Left cardiac atrium (tissue), 4 donors: ENCODE data around the gene CXorf38. TPM values are rescaled to one million over a fixed set of nuclear protein-coding genes. Genes with fewer than 3 reads are reported as not detected.

Source experiments
- ATAC-seq, 2 donors: fragments of 200-7000 bp; cut with Tn5 transposase; one replicate each; pipeline ENCODE4 v1.9.1; 2020; ENCODE audit warnings: mild to moderate bottlenecking in 2 of 2, moderate library complexity in 2 of 2
- DNase-seq: peaks from one replicate; pipeline ENCODE4 v3.0.0-alpha.2; 2020
- intact Hi-C, 2 donors: fragments of 100-400 bp; cut with DNase I; formaldehyde crosslinking; loops; one replicate each; pipeline versions ENCODE4 v1.14.1 to v1.15.1; 2022 to 2023
- long read RNA-seq: library from polyadenylated mRNA; unstranded; transcript quantifications from one replicate; pipeline ENCODE4 v2.0.0, GENCODE V29; 2021
- total RNA-seq, 2 donors: library from RNA; stranded (reverse); fragmentation: NEBNext Ultra II Directional; extraction: Animal tissue kit (Norgen Biotek cat#: 25700); gene quantifications; one replicate each; pipeline ENCODE4 v1.2.1, GENCODE V29; 2021
- donor health status: DM: no; HTN: yes; CAD: no.
- donor health status: DM: no; HTN: yes; CAD: no; lungs with severe emphysema.
- donor health status: DM: yes; HTN: yes; CAD: no.
- donor health status: Dilated cardiomyopathy.

CXorf38 gene, protein sequence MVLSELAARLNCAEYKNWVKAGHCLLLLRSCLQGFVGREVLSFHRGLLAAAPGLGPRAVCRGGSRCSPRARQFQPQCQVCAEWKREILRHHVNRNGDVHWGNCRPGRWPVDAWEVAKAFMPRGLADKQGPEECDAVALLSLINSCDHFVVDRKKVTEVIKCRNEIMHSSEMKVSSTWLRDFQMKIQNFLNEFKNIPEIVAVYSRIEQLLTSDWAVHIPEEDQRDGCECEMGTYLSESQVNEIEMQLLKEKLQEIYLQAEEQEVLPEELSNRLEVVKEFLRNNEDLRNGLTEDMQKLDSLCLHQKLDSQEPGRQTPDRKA
- total RNA-seq: 1 to 10 TPM; 6.7 to 8.2 TPM
- long read RNA-seq, transcript CXorf38-201 (7 exons, 2,118 nt): major isoform, 10 of 14 reads
- long read RNA-seq, partial matches to known transcripts: 1 of 14 reads
- long read RNA-seq, other reads (novel, unspliced or antisense): 3 of 14 reads

DNA sequence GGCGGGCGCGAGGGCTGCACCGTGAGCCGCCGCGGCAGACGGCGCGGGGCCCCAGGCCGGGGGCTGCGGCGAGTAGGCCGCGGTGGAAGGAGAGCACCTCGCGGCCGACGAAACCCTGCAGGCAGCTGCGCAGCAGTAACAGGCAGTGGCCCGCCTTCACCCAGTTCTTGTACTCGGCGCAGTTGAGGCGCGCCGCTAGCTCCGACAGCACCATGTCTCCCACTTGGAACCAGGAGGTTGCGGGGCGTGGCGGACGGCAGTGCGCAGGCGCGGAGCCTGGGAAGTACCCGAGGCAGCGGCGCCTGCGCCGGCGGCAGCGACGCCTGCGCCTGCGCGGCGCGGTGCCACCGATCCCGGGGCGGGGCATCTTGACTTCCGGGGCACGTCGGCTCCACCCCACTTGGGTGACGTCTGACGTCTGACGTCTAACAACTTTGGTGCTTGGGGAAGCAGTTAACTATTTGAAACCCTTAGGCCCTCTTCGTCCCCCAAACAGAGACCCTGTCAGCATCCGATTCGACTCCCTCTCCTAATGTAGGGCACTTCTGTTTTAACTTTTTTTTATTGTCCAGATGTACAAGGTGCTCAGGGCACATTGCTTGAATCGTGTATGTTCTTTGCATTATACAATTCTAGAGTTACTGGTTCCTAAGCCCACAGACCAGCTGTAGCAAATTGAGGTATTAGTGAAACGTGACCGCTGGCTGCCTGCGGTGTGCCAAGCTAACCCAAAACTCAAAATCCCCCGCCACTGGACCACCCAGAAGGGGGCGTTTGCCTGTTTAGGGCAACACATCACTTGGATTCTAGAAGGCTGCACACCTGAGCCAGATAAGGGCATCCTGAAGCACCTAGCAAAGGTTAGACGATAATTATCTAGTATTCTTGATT, at the start of gene CXorf38:
Gene CXorf38 (minus strand): TSS at position 255 of the 891 bp plus-strand sequence. CDS start 41 bp downstream, at position 214.
- intact Hi-C loops: loop anchor here in 1 of 2 donors (5.0 kb wide), 1 partner anchor 465 kb away; no protein-coding TSS in a partner anchor

DNA sequence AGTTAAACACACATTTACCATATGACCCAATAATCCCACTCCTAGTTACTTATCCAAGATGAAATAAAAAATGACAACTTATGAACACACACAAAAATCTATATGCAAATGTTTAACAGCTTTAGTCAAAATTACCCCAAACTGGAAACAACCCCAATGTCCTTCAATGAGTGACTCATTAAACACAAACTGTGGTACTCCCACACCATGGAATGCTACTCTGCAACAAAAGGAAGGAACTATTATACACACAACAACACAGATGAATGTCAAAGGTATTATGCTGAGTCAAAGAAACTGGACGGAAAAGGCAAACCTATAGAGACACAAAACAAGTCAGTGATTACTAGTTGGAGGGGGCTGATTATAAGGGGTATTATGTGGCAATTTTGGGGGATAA, 47.4 kb upstream of the CXorf38 start:
- ATAC-seq: no peak
- intact Hi-C loops: no loop called here
- no peak for DNase-seq

More for the DNA sequence above, at the start of gene CXorf38:
- DNase-seq (peak; percentile 95), ATAC-seq (peak; percentile 91 to 92)

DNA sequence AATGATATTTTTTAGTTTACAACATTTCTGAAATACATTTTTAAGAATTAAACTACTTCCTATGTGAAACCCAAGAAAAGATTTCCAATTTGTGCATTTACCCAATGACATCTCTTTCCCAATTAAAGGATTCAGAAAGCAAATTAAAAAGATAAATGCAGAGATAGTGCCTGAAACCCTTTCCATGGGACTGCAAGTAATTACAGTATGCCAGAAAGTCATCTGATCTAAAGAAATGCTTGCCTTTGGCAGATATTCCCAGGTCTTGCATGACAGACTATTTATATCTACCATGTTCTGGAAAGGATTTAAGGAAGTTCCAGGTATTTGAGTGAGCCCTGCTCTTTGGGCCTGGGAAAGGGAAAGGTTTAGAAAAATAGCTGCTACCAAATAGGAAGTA, 41.6 kb upstream of the CXorf38 start:
- intact Hi-C loops: no loop called here
- no peak for ATAC-seq
- DNase-seq: no peak

DNA sequence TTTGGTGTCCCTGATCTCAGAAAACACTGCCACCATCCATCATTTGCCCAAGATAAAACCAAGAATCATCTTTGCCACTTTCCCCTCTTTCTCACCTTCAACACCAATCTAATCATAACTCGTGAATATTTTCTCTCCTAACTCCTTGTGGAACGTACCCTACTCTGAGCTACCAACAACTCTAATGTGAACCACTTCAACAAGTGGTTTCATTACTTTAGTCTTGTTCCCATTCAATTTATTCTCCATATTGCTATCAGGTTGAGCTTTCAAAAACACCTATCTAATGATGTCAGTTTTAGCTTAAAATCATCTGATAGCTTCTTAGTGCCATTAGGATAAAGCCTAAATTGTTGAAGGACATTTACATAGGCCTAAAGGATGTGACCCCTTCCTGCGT, 39.8 kb upstream of the CXorf38 start:
- DNase-seq: no peak
- intact Hi-C loops: no loop called here
- no peak for ATAC-seq

DNA sequence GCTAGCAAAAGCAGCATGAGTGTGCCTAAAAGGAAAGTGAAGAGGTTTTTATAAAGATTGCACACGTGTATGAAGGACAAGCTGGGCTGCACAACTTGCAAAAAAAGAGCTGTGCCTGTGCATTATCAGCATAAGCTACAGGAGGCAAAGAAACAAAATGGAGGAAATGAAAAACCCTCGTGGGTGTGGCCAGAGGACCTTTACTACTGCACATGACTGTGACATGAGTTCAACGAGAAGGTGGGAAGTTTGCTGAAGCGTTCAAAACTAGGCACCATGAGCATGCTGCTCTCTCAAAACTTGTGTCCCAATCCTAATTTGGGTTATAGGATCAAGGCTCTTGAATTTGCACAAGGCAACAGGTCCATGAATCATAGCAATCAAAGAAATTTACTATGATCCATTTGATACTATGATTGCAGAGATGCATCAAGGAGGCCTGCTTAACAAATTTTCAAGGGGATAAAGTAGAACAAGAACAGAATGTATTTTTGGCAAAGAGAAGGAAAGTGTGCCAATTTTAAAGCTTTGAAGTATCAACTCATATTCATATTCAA, 38.1 kb upstream of the CXorf38 start:
- no peak for ATAC-seq
- no peak for DNase-seq
- intact Hi-C loops: no loop called here

DNA sequence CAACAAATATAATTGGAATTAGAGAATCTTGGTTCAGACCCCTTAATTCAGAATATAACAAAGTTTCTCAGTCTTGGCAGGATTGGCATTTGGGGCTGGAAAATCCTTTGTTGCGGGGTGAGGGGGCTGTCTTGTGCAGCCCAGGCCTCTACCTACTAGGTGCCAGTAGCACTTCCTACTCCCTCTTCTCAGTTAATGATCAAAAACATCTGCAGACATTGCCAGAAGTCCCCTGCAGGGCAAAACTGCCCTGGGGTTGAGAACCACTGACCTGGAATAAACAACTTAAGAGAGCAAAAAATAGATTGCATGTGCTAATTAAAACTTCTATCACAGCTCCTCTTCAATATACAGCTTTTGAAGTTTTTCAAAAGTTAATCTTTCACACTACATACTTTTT, 36.7 kb upstream of the CXorf38 start:
- intact Hi-C loops: no loop called here
- ATAC-seq: no peak

DNA sequence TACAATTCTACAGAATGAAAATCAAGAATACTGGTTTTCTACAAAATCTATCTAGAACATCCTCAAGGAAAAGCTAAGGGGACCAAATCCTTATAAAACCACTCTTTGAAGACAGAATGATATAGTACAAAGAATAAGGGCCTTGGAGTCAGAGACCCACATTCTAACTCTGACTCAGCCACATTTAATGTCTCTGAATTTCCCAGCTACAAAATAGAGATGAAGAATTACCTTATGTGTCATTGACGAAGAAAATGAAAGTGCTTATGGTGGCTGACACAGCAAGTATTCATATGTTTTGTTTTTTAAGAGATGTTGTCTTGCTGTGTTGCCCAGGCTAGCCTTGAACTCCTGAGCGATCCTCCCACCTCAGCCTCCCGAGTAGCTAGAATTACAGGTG, 35.9 kb upstream of the CXorf38 start:
- ATAC-seq: no peak
- intact Hi-C loops: no loop called here
- DNase-seq: no peak

More for the DNA sequence above, 36.7 kb upstream of the CXorf38 start:
- DNase-seq: no peak

DNA sequence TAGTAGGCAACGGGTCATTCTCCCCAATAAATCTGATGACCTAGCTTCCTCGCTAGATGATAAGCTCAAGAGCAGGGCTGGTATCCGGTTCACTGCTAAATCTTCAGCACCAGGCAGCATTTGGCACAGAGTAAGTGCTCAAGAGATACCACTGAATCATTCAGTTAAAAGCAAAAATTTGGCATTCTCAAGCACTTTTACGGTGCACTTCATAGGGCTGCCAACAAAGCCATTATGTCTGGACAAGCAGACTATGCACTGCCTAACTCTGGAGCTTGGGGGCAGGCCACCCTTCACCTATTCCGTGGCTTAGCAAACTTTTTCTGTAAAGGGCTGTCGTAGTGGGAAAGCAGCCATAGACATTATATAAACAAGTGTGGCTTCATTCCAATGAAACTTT, 23.8 kb upstream of the CXorf38 start:
- ATAC-seq (peak; percentile 71 to 83), DNase-seq (no peak)
- intact Hi-C loops: no loop called here

DNA sequence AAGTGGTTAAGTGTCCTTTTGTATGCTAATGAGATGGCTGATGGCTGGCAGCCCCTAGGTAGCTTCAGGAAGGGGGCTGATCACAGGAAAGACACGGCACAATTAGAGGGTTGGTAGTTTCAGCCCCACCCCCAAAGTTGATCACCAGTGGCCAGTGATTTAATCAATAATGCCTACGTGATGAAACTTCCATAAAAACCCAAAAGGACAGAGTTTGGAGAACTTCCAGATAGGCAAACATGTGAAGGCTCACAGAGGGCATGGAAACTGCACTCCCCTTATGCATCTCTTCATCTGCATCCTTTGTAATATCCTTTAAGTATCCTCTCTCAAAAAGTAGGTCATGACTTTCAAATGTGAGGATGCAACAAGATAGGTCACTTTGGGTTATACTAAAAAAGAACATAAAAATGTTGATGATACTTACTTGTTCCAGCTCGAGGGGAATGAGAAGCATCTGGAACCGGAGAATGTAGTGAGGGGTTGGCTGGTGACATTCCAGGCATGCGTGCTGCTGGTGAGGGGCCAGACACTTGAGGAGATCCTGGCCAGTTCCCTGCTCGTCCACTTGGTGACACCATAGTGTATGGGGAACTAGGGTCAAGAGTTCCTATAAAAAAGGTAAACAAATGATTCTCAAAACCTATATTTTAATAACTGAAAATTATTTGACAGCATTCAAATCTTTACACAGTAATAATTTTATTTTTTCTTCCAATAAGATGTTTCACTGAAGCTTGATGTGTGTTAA, 16.7 kb upstream of the CXorf38 start:
- intact Hi-C loops: loop anchor here (5.0 to 10.0 kb wide), 2 partner anchors 68 to 121 kb away; no protein-coding TSS in a partner anchor
- DNase-seq: no peak
- ATAC-seq: no peak

DNA sequence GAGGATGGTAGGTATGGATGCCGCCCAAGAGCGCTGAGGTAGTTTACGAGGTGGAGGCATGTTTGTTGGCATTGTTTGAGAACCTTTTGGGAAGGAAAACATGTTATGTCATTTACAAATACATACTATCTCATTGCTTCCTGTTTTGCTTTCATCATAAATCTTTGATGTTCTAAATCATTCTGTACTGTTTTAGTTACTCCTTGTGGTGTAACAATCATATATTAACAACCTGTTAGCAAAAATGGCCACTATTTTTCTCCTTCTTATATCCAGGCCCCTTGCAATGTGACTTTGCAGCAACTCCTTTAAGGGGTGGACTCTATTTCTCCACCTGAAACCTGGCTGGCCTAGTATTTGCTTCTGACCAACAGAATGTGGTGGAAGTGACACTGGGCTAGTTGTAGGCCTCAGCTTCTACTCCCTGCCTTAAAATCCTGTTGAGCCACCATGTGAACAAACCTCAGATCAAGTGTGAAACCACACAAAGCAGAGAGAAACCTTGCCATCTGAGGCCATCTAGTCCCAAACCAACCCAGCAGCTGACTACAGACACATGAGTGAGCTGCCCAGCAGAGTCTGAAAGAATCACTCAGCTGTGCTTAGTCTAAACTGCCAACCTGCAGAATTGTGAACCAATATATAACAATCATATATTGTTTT, 15.8 kb upstream of the CXorf38 start:
- ATAC-seq: no peak
- intact Hi-C loops: loop anchor here (5.0 to 10.0 kb wide), 2 partner anchors 69 to 122 kb away; no protein-coding TSS in a partner anchor

DNA sequence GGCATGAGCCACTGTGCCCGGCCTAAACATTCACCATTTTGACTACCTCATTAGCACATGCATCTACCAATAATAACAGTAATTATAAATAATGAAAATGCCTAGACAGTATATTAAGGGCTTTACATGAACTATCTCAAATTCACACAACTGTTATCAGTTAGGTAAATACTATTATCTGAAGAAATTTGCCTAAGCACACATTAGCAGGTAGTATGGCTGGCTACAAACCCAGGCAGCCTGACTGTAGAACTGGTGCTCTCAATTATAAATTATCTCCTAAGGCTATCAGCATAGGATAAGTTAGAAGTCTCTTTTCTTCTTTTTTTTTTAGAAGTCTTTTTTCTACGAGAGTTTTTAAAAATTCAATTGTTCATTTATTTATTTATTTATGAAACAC, 14.1 kb upstream of the CXorf38 start:
- DNase-seq (no peak), ATAC-seq (no peak)
- intact Hi-C loops: loop anchor here (5.0 to 10.0 kb wide), 2 partner anchors 71 to 123 kb away; no protein-coding TSS in a partner anchor

More for the DNA sequence above, 15.8 kb upstream of the CXorf38 start:
- no peak for DNase-seq

DNA sequence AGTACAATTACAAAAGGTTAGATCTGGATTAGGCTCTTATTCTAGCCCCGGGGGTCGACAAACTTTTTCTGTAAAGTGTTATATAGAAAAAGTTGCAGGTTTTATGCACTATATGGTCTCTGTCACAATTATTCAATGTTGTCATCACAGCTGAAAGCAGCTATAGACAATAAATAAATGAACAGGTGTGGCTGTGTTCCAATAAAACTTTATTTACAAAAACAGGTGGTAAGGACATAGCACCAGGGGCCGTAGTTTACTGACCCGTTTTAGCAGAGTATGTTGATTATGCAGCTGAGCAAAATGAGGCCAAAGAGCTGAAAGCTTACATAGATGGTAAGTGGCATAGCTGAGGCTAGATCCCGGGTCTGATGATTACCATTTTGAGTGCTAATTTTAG, 13.0 kb upstream of the CXorf38 start:
- ATAC-seq: no peak
- intact Hi-C loops: loop anchor here (5.0 to 10.0 kb wide), 2 partner anchors 72 to 124 kb away; no protein-coding TSS in a partner anchor
- DNase-seq: no peak

DNA sequence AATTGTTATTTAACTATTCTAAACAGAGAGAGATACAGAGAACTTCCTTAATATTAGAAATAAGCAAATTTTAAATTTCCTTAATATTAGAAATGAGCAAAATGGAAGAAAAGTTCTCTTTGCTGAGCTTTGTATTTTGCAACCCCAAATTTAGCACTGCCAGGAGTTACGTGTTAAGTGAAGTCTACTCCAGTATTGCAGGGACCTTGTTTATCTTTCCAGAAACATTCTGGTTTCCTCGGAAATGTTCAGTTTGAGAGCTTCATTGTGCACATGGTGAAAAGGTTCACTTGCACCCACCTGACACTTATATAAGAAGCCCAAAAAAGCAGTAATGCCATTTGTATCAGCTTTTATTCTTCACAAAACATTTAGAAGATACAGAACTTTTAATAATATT, 6.2 kb upstream of the CXorf38 start:
- ATAC-seq: no peak
- DNase-seq: no peak
- intact Hi-C loops: loop anchor here in 1 of 2 donors (5.0 to 10.0 kb wide), 2 partner anchors 139 to 601 kb away; no protein-coding TSS in a partner anchor

DNA sequence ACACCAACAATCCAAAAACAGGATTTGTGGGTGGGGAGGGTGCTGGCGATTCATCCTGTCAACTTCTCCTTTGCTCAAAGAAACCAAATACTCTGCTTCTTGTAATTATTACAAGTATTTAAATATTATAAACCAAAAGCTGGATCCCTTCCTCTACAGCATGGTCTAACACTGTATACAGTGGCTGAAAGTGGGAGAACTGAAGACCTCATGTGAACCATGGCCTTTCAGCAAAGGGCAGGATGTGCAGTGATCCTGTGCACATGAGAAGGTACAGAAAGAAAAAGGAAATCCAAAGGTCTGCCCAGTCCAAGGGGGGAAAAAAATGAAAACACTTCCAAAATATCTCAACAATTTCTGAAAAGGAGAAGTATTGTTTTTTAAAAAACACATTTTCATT, 5.3 kb upstream of the CXorf38 start:
- intact Hi-C loops: loop anchor here in 1 of 2 donors (5.0 to 10.0 kb wide), 2 partner anchors 140 to 602 kb away; no protein-coding TSS in a partner anchor
- ATAC-seq (no peak), DNase-seq (no peak)

DNA sequence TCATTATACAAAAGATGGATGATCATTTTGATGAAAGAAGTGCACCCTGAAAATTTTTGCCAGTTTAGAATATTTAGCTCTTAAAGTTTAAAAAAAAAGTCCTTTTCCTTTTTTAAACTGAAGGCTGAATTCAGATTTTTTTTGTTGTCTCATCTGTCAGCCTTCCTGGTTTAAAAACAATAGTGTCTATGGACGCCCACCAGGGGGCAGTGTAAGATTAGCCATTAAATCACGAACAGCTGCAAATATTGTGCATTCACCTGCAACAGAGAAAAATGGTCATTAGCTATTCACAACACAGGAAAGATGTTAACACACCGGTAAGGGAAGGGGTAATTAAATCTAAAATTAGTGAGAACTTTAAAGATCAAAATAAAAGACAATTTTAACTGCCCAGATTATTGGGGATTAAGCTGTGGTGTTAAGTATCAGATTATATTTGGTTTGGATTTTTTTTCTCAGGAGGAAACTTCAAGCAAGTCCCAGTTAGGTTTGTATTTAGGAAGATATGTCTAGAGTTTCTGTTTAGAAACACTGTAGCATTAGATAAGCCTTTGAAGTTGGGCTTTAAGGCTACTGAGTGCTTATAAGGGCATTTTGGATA, 4.4 kb upstream of the CXorf38 start:
- intact Hi-C loops: loop anchor here in 1 of 2 donors (5.0 to 10.0 kb wide), 2 partner anchors 141 to 603 kb away; no protein-coding TSS in a partner anchor
- DNase-seq: peak; percentile 66
- no peak for ATAC-seq

DNA sequence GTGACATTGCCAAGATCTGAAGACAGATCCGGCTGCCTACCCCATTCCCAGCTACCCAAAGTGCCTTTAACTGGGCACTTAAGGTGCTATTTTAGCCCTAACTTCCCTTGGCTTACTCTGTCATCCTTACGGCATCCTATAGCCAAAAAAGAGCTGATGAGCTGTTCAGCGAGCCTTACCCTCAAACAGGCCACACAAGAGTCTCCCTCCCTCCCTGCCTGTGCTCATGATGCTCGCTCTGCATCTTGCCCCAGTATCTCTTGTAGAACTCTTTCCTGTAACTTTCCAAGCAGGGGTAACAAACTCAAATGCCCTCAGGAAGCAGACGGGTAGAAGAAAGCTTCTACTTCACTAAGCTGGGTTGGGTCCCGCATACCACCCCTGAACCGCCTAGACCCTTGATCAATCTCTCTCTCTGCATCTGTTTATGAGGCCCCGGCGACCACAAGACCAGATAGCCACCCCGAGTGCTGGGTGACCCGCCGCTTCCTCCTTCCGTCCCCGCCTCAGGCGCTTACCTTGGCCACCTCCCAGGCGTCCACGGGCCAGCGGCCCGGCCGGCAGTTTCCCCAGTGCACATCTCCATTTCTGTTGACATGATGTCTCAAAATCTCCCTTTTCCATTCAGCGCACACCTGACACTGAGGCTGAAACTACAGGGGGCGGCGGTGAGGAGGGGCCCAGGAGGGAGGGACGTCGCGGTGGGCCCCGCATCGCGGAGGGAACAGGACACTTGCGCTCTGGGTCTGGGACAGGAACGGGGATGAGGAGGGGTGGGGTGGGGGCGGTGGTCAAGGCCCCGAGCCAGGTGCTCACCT, 663 bp downstream of the CXorf38 start:
- intact Hi-C loops: loop anchor here in 1 of 2 donors (5.0 kb wide), 1 partner anchor 466 kb away; no protein-coding TSS in a partner anchor
- ATAC-seq (peak; percentile 56 to 57), DNase-seq (peak; percentile 40)
